Measurements from ENCODE around the gene TBC1D14.

TBC1D14 gene

GRCh38 chr4:6999172-7000086, 89.8 kb downstream of the TBC1D14 start:
- no peaks in the 10 kb centered on the region for H3K9me2 ChIP-seq (replicated peaks; ENCODE audit: low read depth, low read length)
- H4K20me1 ChIP-seq (ENCODE audit: insufficient read depth, low read length, poor library complexity, severe bottlenecking): no peaks in the 10 kb centered on the region
- TF ChIP-seq EZH2phosphoT487 (IDR thresholded peaks at IDR 0.05; ENCODE audit: borderline replicate concordance): no peak
- no peak for TF ChIP-seq CTCF (conservative IDR thresholded peaks at IDR 0.05; ENCODE audit: low read length)
- H3K4me3 ChIP-seq (ENCODE audit: low read length, poor library complexity, severe bottlenecking): no peak overlapping the region
- H2AFZ ChIP-seq (ENCODE audit: low read length): no peak overlapping the region
- no peaks in the 10 kb centered on the region for H3K27me3 ChIP-seq (ENCODE audit: insufficient read depth, low read length, poor library complexity, severe bottlenecking)
- H3F3A ChIP-seq (ENCODE audit: low read depth): no peaks in the 10 kb centered on the region
- peaks cover 67% of the 10 kb centered on the region; the same call in 1 of the 2 replicates for H3K36me3 ChIP-seq (ENCODE audit: insufficient read depth, low read length)
- no peak overlapping the region for H3K4me2 ChIP-seq (ENCODE audit: low read depth, low read length, poor library complexity, severe bottlenecking)
- no peaks in the 10 kb centered on the region for H3K9me3 ChIP-seq (ENCODE audit: insufficient read depth, low read depth, low read length)
- no peaks in the 10 kb centered on the region for H3K79me2 ChIP-seq (ENCODE audit: insufficient read depth, low read length)
- no peaks in the 10 kb centered on the region for H3K4me1 ChIP-seq (ENCODE audit: insufficient read depth, low read length, poor library complexity, severe bottlenecking)
- H3K9ac ChIP-seq (ENCODE audit: low read depth, low read length, poor library complexity, severe bottlenecking): no peak overlapping the region

- H3K9ac ChIP-seq (ENCODE audit: low read depth, low read length, poor library complexity, severe bottlenecking): no peak overlapping the region
- no peak overlapping the region for H2AFZ ChIP-seq (ENCODE audit: low read length)
- H3F3A ChIP-seq (ENCODE audit: low read depth): no peaks in the 10 kb centered on the region
- no peak overlapping the region for H3K4me3 ChIP-seq (ENCODE audit: low read length, poor library complexity, severe bottlenecking)
- no peaks in the 10 kb centered on the region for H3K4me1 ChIP-seq (ENCODE audit: insufficient read depth, low read length, poor library complexity, severe bottlenecking)
- H3K27me3 ChIP-seq (ENCODE audit: insufficient read depth, low read length, poor library complexity, severe bottlenecking): no peaks in the 10 kb centered on the region
- H3K36me3 ChIP-seq (ENCODE audit: insufficient read depth, low read length): peaks cover 75% of the 10 kb centered on the region; the same call in 1 of the 2 replicates
- H3K79me2 ChIP-seq (ENCODE audit: insufficient read depth, low read length): no peaks in the 10 kb centered on the region
- no peaks in the 10 kb centered on the region for H3K9me3 ChIP-seq (ENCODE audit: insufficient read depth, low read depth, low read length)
- no peaks in the 10 kb centered on the region for H4K20me1 ChIP-seq (ENCODE audit: insufficient read depth, low read length, poor library complexity, severe bottlenecking)
- H3K9me2 ChIP-seq (replicated peaks; ENCODE audit: low read depth, low read length): no peaks in the 10 kb centered on the region
- no peak overlapping the region for H3K4me2 ChIP-seq (ENCODE audit: low read depth, low read length, poor library complexity, severe bottlenecking)
- TF ChIP-seq EZH2phosphoT487 (IDR thresholded peaks at IDR 0.05; ENCODE audit: borderline replicate concordance) (no peak), CTCF (conservative IDR thresholded peaks at IDR 0.05; ENCODE audit: low read length) (no peak)
Measured at GRCh38 chr4:7000421-7001176, 91.0 kb downstream of the TBC1D14 start.

- H3K4me3 ChIP-seq (ENCODE audit: low read length, poor library complexity, severe bottlenecking): no peak overlapping the region
- H3K9me2 ChIP-seq (replicated peaks; ENCODE audit: low read depth, low read length): no peaks in the 10 kb centered on the region
- no peak overlapping the region for H3K9ac ChIP-seq (ENCODE audit: low read depth, low read length, poor library complexity, severe bottlenecking)
- H3K4me2 ChIP-seq (ENCODE audit: low read depth, low read length, poor library complexity, severe bottlenecking): no peak overlapping the region
- no peaks in the 10 kb centered on the region for H3K27me3 ChIP-seq (ENCODE audit: insufficient read depth, low read length, poor library complexity, severe bottlenecking)
- no peaks in the 10 kb centered on the region for H3K9me3 ChIP-seq (ENCODE audit: insufficient read depth, low read depth, low read length)
- no peaks in the 10 kb centered on the region for H3K79me2 ChIP-seq (ENCODE audit: insufficient read depth, low read length)
- no peak overlapping the region for H2AFZ ChIP-seq (ENCODE audit: low read length)
- H3F3A ChIP-seq (ENCODE audit: low read depth): no peaks in the 10 kb centered on the region
- no peak for TF ChIP-seq CTCF (conservative IDR thresholded peaks at IDR 0.05; ENCODE audit: low read length)
- TF ChIP-seq EZH2phosphoT487 (IDR thresholded peaks at IDR 0.05; ENCODE audit: borderline replicate concordance): no peak
- no peaks in the 10 kb centered on the region for H4K20me1 ChIP-seq (ENCODE audit: insufficient read depth, low read length, poor library complexity, severe bottlenecking)
- no peaks in the 10 kb centered on the region for H3K4me1 ChIP-seq (ENCODE audit: insufficient read depth, low read length, poor library complexity, severe bottlenecking)
- H3K36me3 ChIP-seq (ENCODE audit: insufficient read depth, low read length): peaks cover 75% of the 10 kb centered on the region
Measured at GRCh38 chr4:7001271-7001670, 91.6 kb downstream of the TBC1D14 start.

Measured in Loucy (cell line).